HG03025 (cell line): Measurements from ENCODE around the gene CDON.
"Not testable (repeated sequence)": the region's sequence is repeated elsewhere in the genome, so short reads cannot be mapped to it uniquely, and the experiment has no call there.

Source experiments
- ATAC-seq: cut with Tn5 transposase; IDR thresholded peaks from one replicate; pipeline ENCODE4 v1.9.1; 2021; ENCODE audit warnings: mild to moderate bottlenecking, moderate library complexity; ENCODE audit not compliant: unreplicated experiment, low FRiP score

The CDON gene

DNA sequence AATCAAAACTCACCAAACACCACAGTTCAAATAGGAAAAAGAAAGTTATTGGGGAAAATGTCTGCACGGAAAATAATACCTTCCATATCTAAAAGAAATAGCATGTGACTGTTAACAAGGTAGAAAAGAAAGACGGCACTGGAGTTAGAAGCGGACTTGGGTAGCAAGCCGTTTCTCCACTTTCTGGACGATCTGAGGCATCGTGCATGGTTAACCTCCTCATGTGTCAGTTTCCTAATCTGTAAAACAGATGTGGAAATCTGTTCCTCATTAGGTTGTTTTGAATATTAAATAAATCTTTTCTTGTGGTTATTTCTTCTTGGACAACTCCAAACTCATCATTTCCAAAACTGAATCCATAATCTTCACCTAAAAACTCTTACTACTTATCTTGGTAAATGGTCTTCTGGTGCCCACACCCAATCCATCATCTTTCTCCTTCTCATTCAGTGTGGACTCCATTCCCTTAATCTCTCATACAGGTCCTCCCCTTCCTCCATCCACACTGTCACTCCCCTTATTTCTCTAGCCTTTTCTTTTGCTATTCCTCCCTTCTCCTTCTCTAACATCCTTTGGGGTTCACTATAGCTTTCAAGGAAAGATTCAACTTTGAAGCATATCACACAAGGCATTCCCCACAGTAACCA, 63.3 kb downstream of the CDON start:
- no peak for ATAC-seq

- no peak for ATAC-seq
Observed at GRCh38 chr11:125998267-125998666, 64.4 kb downstream of the CDON start.

GRCh38 chr11:125995313-125995712, 67.4 kb downstream of the CDON start:
- peak; percentile 88 for ATAC-seq

DNA sequence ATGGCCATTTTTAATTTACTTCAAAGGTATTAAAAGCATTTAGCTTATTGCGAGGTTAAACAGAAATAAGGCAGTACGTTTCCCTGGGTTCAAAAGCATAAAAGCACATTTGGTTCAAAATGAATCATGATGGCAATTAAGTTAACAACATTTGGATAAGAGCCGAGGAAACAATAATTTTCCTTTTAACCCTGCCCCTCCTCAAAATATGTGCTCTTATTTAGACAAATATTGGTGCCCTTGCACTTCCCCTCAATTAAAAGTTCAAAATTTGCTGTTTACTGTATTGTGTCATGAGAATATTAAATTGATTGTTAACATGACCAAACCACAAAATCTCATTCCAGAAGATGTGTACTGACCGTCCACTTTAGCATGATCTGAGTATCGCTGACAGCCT, 68.2 kb downstream of the CDON start:
- ATAC-seq = no peak

DNA sequence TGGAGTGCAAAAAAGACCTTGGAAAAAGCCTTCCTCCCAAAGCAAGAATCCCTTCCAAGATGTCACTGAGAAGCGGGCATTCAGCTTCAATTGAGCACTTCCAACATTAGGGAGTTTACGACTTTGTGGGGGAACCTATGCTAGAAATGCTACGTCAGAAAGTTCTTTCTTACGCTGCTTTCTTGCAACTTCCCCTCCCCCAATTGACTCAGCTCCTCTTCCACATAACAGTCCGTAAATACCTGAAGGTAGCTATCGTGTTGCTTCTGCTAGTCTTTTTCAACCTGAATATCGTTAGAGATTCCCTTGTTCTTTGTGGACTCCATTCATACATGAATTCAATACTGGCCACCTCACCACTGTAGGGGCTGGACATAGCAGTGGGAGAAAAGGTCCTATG, 69.8 kb downstream of the CDON start:
- no peak for ATAC-seq

GRCh38 chr11:125990244-125990643, 72.4 kb downstream of the CDON start:
- ATAC-seq = no peak

- ATAC-seq = no peak
Observed at GRCh38 chr11:125987066-125987641, 75.5 kb downstream of the CDON start.

GRCh38 chr11:125985956-125986355, 76.7 kb downstream of the CDON start:
- not testable (repeated sequence) for ATAC-seq

DNA sequence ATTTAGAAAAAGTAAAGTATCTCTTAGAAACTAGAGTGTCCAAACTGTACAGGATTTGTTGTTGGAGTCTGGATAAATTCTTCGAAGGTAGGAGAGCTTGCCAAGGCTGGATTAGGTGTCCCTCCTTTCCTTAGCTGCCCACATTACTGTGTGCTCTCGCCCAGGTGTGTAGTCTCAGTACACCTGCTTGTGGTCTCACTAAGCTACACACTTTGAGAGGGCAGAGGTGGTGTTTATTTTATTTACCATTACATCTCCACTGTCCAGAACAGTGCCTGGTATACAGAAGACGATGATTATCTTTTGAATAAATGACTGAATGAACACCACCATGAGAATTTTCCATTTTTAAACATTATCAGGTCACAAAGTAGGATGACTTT, 80.3 kb downstream of the CDON start:
- no peak for ATAC-seq

DNA sequence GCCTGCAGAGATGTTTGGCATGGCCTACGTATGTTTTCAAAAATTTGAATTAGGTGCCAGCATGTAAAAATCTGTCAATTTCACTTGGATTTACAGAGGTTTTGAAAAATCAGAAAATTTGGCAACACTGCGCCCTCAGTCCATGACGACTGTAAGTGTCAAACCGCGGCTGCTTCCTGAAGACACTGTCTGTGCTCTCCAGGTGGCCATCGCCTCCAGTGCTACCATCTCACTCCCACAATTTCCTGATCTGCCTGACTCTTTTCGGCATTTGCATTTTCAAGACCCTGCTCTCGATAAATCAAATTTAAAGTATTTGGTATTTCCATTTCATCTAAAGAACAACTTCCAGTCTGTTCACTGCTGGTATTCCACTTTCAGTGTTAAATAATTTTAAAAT, 82.2 kb downstream of the CDON start:
- no peak for ATAC-seq

- no peak for ATAC-seq
Observed at GRCh38 chr11:125979511-125979910, 83.2 kb downstream of the CDON start.

- no peak for ATAC-seq
Observed at GRCh38 chr11:125978778-125979407, 83.8 kb downstream of the CDON start.

GRCh38 chr11:125978181-125978716, 84.4 kb downstream of the CDON start:
- no peak for ATAC-seq

DNA sequence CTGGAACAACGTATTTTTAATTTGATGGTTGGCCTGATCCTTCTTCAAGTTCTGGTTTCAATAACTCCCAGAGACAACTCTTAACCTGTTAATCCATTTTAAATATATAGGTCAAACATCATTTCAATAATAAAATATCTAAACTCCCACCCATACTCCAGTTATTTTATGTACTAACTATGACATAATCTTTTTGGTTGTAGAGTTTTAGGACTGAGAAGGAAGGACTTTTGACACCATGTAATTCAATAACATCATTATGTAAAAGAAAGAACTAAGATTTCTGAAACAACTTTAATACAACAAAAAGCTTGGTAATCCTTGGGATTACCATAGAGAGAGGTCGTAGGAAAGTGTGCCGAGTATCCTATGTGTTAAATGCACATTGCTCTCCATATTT, 85.3 kb downstream of the CDON start:
- no peak for ATAC-seq

GRCh38 chr11:125976156-125976555, 86.5 kb downstream of the CDON start:
- no peak for ATAC-seq

DNA sequence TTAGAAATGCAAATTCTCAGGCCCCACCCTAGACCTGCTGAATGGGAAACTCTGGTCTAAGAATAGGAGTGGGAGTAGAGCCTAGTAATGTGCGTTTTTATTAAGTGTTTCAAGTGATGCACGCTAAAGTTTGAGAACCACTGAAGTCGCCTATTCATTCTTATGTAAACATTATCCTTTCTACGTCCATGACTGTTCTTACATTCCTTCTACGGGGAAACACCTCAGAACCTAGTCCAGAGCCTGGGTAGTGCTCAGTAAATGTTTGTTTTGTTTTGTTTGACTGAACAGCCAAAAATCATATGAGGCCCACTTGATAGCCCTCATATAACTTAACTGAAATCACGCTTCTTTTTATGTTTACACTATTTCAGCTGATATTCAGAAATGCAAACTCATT, 87.0 kb downstream of the CDON start:
- ATAC-seq = no peak

DNA sequence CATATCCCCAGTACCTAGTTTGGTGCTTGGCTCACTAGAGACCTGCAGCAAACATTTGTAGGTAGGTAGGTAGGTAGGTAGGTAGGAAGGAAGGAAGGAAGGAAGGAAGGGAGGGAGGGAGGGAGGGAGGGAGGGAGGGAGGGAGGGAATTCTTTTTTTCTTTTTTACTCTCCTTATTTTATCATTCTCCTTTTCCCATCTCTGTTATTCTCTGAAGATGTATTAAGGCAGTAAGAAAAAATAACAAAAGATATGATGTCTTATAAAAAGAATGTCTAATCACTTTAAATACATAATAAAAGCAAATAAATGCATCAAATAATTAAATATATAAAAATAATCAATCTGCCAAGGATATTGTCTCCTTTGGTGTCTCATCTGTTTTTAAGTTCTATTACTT, 88.4 kb downstream of the CDON start:
- ATAC-seq = no peak

GRCh38 chr11:125971618-125972017, 91.0 kb downstream of the CDON start:
- no peak for ATAC-seq

- no peak for ATAC-seq
Observed at GRCh38 chr11:125968354-125968753, 94.3 kb downstream of the CDON start.

DNA sequence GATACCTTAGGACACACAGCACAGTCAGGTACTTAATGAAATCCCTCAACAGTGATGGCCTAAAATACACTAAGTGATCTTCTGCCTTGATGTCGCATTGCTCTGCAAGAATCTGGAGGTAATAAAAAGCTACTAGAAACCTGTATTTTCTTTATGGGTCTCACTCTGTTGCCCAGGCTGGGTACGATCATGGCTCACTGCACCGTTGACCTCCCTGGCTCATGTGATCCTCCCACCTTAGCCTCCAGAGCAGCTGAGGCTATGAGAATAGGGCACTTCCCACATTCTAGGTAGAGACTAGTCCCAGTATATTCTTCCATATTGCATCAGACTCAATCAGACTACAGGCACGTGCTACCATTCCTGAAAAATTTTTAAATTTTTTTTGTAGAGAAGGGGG, 95.2 kb downstream of the CDON start:
- ATAC-seq = no peak

GRCh38 chr11:125960771-125961170, 101.9 kb downstream of the CDON start:
- ATAC-seq = no peak

DNA sequence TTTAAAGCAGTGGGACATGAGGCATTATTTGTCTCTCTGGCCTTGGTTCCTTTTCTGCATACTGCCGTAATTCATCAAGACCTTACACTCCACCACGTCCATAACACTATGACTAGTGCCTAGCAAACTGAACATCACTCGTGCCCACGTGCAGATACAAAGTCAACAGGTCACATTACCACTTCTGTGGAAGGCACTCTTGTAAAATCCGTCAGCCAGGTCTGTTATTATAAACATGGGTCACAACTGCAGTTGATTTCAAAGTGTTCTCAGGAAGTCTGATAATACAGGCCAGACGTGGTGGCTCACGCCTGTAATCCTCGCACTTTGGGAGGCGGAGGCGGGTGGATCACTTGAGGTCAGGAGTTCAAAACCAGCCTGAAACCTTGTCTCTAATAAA, 102.7 kb downstream of the CDON start:
- no peak for ATAC-seq
